Pancreas (tissue), 10 donors: Measurements from ENCODE around the gene SPOCK3. TPM values are rescaled to one million over a fixed set of nuclear protein-coding genes. Genes with fewer than 3 reads are reported as not detected.
"Not testable (repeated sequence)": the region's sequence is repeated elsewhere in the genome, so short reads cannot be mapped to it uniquely, and the experiment has no call there.

ENCODE experiments used
- ATAC-seq, 4 donors: fragments of 200-7000 bp; cut with Tn5 transposase; one replicate each; pipeline versions ENCODE4 v1.8.0 to v1.9.1; 2020; ENCODE audit warnings: mild to moderate bottlenecking in 4 of 4, moderate library complexity in 4 of 4
- DNase-seq, 6 donors: peaks; one replicate each; pipeline ENCODE4 v3.0.0-alpha.2; 2020
- FAIRE-seq: peaks from 2 replicates; lab custom pipeline; 2012; peaks lifted over from hg19 to GRCh38; lab: Jason Lieb, UNC
- H3K27ac ChIP-seq, 4 donors: fragments of 200-600 bp; sonication (generic); 1 replicate in 3 of 4; 2 replicates in 1 of 4; pipeline versions ENCODE4 v1.5.0 to v1.8.0; 2020
- H3K27me3 ChIP-seq, 4 donors: fragments of 200-600 bp; one replicate each; pipeline ENCODE4 v1.8.0; 2021
- H3K36me3 ChIP-seq, 3 donors: fragments of 200-600 bp; sonication (generic) in 1 of 3; one replicate each; pipeline versions ENCODE4 v1.5.0 to v1.8.0; 2020 to 2021
- H3K4me1 ChIP-seq, 3 donors: fragments of 200-600 bp; one replicate each; pipeline ENCODE4 v1.8.0; 2021
- H3K4me3 ChIP-seq, 4 donors: fragments of 200-600 bp; sonication (generic) in 2 of 4; one replicate each; pipeline versions ENCODE4 v1.5.0 to v1.8.0; 2020 to 2021
- H3K9me3 ChIP-seq, 4 donors: fragments of 200-600 bp; one replicate each; pipeline ENCODE4 v1.8.0; 2021
- whole genome bisulfite sequencing, 2 donors: extraction: QIAGEN DNeasy Blood & Tissue Kit; methylation state at CpG; one replicate each; pipeline ENCODE4 v1.1.7; 2013; 5-methylcytosine and 5-hydroxymethylcytosine counted together
- intact Hi-C, 3 donors: fragments of 100-400 bp; cut with DNase I; formaldehyde crosslinking; loops; one replicate each; pipeline versions ENCODE4 v1.11.1 to v1.14.2; 2022
- polyA plus RNA-seq, 2 donors: library from polyadenylated mRNA; stranded (reverse); fragments of 200-250 nt; gene quantifications; one replicate each; pipeline ENCODE4 v1.2.3, GENCODE V29; 2013
- total RNA-seq, 6 donors: library from RNA; stranded (reverse); fragmentation: NEBNext Ultra II Directional in 4 of 6; extraction: Animal tissue kit (Norgen Biotek cat#: 25700) in 4 of 6; gene quantifications; one replicate each; pipeline versions ENCODE4 v1.2.1 to v1.2.4, GENCODE V29; 2021 to 2023
- TF ChIP-seq, protein P1 (sequence below), 4 donors: fragments of 200-600 bp; sonication (generic) in 3 of 4; IDR thresholded peaks; one replicate each; pipeline versions ENCODE4 v1.5.0 to v1.8.0; 2021; ENCODE audit warnings: antibody characterized with exemption in 4 of 4
- donor health status: healthy with polysubstance abuse.
- donor health status: DM: no; HTN: no; CAD: no; lungs with moderate emphysema.
- donor health status: DM: no; HTN: no; CAD: no.
- donor health status: control.
- donor health status: control.
- donor health status: Bipolar disorder and iron deficiency.
- donor health status: DM: yes; HTN: yes; CAD: no.
- donor health status: DM: no; HTN: no; CAD: no.
- donor health status: DM: no; HTN: no; CAD: no.
- donor health status: DM: yes; HTN: yes; CAD: no.

The SPOCK3 gene
- 1 to 10 TPM in 2 of 6 donors, under 1 TPM in 4; 0.16 to 2.0 (median 0.61) TPM for total RNA-seq
- polyA plus RNA-seq = 1 to 10 TPM in 1 of 2 donors, under 1 TPM in 1; 0.30 to 3.1 TPM

DNA sequence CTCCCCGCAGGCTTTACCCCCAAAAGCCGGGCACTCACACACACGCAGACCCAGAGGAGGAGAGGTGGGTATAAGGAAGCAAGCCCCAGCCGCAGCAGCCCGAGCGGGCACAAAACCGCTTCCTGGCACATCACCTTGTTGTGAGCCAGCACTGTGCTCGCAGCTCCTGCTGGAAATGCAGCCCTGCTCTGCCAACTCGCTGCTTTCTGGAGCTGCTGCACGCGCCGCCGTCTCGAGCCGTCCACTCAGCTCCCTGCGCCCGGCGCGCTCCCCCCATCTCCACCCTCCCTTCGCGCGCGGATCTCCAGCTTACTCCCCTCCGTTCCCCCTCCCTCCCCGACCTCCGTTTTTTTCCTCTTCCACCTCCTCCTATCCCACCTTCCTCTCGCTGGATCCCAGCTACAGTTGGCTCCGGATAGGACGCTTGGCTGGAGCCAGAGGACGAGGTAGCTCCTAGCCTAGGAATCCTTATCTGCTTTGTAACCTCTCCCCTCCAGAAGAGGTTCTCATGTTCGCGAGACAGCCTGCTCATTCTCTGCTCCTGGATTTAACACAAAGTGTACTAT lies at the start of gene SPOCK3:
Gene SPOCK3 (minus strand): TSS at position 179 of the 566 bp plus-strand sequence.
- peak within 1 kb of the TSS in 2 of 4 donors; percentile 16 to 44 for H3K4me3 ChIP-seq
- H3K27me3 ChIP-seq = peaks cover 0 to 11% (median 0%) of the 10 kb centered on the region in 4 donors
- ATAC-seq (peak; percentile 70 to 94 (median 91)), DNase-seq (peak; percentile 5 to 76 (median 32)), FAIRE-seq (no peak)
- TF ChIP-seq, protein P1, sequence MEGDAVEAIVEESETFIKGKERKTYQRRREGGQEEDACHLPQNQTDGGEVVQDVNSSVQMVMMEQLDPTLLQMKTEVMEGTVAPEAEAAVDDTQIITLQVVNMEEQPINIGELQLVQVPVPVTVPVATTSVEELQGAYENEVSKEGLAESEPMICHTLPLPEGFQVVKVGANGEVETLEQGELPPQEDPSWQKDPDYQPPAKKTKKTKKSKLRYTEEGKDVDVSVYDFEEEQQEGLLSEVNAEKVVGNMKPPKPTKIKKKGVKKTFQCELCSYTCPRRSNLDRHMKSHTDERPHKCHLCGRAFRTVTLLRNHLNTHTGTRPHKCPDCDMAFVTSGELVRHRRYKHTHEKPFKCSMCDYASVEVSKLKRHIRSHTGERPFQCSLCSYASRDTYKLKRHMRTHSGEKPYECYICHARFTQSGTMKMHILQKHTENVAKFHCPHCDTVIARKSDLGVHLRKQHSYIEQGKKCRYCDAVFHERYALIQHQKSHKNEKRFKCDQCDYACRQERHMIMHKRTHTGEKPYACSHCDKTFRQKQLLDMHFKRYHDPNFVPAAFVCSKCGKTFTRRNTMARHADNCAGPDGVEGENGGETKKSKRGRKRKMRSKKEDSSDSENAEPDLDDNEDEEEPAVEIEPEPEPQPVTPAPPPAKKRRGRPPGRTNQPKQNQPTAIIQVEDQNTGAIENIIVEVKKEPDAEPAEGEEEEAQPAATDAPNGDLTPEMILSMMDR (IDR thresholded peaks at IDR 0.05) = no peak
- H3K36me3 ChIP-seq = no peaks in the 10 kb centered on the region
- intact Hi-C loops = no loop called here
- 1% methylated on average over 30 to 32 of the region's 32 CpGs for WGBS, 2 donors
- peaks cover 0 to 2% (median 0%) of the 10 kb centered on the region in 4 donors for H3K9me3 ChIP-seq
- no peaks in the 10 kb centered on the region for H3K4me1 ChIP-seq
- H3K27ac ChIP-seq = no peak within 1 kb of the TSS

DNA sequence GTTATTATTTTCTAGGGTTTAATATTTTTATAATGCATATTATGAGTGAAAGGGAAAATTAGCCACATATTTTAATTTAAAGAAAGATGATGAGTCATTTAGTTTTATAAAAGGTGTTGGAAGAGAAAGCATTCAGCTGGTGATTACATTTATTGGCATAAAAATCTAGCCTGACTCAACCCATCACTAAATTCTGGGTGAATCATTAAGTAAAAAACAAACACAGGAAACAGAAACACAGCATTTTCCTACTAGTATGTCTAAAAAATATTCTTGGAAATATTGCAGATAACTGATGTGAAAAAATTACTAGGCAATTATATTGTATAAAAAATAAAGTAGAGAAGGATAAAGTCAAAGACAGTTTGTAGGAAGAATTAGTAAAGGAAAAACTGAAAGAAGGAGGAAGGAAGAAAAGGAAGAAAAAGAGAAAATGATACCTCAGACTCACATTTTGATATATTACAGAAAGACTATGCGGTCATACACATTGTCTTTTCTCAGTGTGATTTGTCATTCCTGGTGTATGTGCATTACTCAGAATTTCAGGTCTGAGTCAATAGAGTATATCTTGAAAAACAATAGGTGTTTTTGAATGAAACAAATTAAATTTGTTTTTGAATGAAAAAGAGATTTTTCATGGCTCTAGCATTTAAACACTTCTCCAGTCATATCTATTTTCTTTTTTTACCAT lies 48.0 kb upstream of the SPOCK3 start:
- Histone ChIP-seq H3K9me3 (no peaks in the 10 kb centered on the region), H3K27ac (no peak overlapping the region), H3K4me3 (no peak overlapping the region), H3K4me1 (no peaks in the 10 kb centered on the region), H3K27me3 (no peaks in the 10 kb centered on the region), H3K36me3 (no peaks in the 10 kb centered on the region)
- DNase-seq (no peak), FAIRE-seq (no peak), ATAC-seq (no peak)
- intact Hi-C loops = no loop called here
- WGBS, 2 donors = 78 to 90% methylated on average over 1 of the region's 1 CpG
- TF ChIP-seq, protein P1 (IDR thresholded peaks at IDR 0.05) = no peak

DNA sequence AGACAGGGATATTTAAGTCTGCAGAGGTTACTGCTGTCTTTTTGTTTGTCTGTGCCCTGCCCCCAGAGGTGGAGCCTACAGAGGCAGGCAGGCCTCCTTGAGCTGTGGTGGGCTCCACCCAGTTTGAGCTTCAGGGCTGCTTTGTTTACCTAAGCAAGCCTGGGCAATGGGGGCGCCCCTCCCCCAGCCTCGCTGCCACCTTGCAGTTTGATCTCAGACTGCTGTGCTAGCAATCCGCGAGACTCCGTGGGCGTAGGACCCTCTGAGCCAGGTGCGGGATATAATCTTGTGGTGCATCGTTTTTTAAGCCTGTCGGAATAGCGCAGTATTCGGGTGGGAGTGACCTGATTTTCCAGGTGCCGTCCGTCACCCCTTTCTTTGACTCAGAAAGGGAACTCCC lies 47.3 kb upstream of the SPOCK3 start:
- H3K4me3 ChIP-seq, H3K27me3 ChIP-seq, FAIRE-seq, H3K27ac ChIP-seq, intact Hi-C loops, H3K36me3 ChIP-seq, ATAC-seq, DNase-seq, H3K9me3 ChIP-seq, H3K4me1 ChIP-seq: not testable (repeated sequence)
- WGBS, 2 donors = 80 to 82% methylated on average over 13 of the region's 13 CpGs

DNA sequence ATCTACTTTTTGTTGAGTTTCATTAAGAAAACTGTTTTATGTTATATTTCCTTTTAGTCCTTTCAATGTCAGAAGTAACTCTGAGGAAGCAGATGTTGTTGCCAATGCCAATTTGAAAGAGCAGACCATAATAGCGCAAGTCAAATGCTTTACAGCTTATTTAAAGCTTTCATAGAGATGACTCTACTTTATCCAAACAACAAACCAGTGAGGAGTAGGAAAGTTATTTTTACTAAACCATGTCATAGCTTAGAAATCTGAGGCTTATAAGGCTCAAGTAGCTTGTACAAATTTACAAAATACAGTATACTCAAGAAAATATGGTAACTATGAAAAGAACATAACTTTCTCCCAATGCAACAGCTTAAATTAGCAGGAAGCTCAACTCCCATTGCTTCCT lies 40.1 kb upstream of the SPOCK3 start:
- FAIRE-seq (no peak), ATAC-seq (no peak), DNase-seq (no peak)
- no peaks in the 10 kb centered on the region for H3K36me3 ChIP-seq
- intact Hi-C loops = no loop called here
- H3K27me3 ChIP-seq = no peaks in the 10 kb centered on the region
- TF ChIP-seq, protein P1 (IDR thresholded peaks at IDR 0.05) = no peak
- no peaks in the 10 kb centered on the region for H3K4me1 ChIP-seq
- WGBS, 2 donors = 80 to 87% methylated on average over 1 of the region's 1 CpG
- H3K27ac ChIP-seq = no peak overlapping the region
- no peaks in the 10 kb centered on the region for H3K9me3 ChIP-seq
- H3K4me3 ChIP-seq = no peak overlapping the region

DNA sequence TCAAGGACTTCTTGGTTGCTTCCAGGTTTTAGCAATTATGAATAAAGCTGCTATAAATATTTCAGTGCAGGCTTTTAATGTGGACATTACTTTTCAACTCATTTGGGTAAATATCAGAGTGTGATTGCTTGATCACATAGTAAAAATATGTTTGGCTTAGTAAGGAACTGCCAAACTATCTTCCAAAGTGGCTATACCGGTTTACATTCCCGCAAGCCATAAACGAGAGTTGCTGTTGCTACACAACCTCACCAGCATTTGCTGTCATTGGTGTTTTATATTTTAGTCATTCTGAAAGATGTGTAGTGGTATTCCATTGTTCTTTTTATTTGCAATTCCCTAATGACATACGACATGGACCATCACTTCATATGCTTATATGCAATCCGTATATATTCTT lies 30.9 kb upstream of the SPOCK3 start:
- intact Hi-C loops = no loop called here
- Histone ChIP-seq H3K9me3 (no peaks in the 10 kb centered on the region), H3K4me3 (no peak overlapping the region), H3K27me3 (no peaks in the 10 kb centered on the region), H3K4me1 (no peaks in the 10 kb centered on the region), H3K36me3 (no peaks in the 10 kb centered on the region), H3K27ac (no peak overlapping the region)
- no peak for FAIRE-seq
- TF ChIP-seq, protein P1 (IDR thresholded peaks at IDR 0.05) = no peak
- 51 to 56% methylated on average over 5 of the region's 5 CpGs for WGBS, 2 donors
- ATAC-seq = no peak
- DNase-seq = no peak
